Heart left ventricle (tissue), 16 donors: Measurements from ENCODE around the gene UGT2B11. TPM values are rescaled to one million over a fixed set of nuclear protein-coding genes. Genes with fewer than 3 reads are reported as not detected.
"Not testable (repeated sequence)": the region's sequence is repeated elsewhere in the genome, so short reads cannot be mapped to it uniquely, and the experiment has no call there.

Experiments
- ATAC-seq, 4 donors: fragments of 200-7000 bp; cut with Tn5 transposase; one replicate each; pipeline ENCODE4 v1.9.1; 2020 to 2022; ENCODE audit warnings: moderate library complexity in 4 of 4, mild to moderate bottlenecking in 3 of 4, moderate number of reproducible peaks in 1 of 4
- DNase-seq, 5 donors: peaks; one replicate each; pipeline ENCODE4 v3.0.0-alpha.2; 2020
- H3K27ac ChIP-seq, 12 donors: fragments of 200-600 bp; sonication (generic) in 4 of 12; one replicate each; pipeline versions ENCODE4 v1.5.0 to v1.8.0; 2016 to 2022; ENCODE audit warnings: mild to moderate bottlenecking in 2 of 12
- H3K27me3 ChIP-seq, 9 donors: fragments of 200-600 bp; sonication (generic) in 2 of 9; one replicate each; pipeline versions ENCODE4 v1.5.1 to v1.8.0; 2016 to 2022; ENCODE audit warnings: mild to moderate bottlenecking in 3 of 9
- H3K36me3 ChIP-seq, 9 donors: fragments of 200-600 bp; sonication (generic) in 2 of 9; one replicate each; pipeline versions ENCODE4 v1.5.0 to v1.8.0; 2018 to 2022; ENCODE audit warnings: mild to moderate bottlenecking in 2 of 9
- H3K4me1 ChIP-seq, 12 donors: fragments of 200-600 bp; sonication (generic) in 4 of 12; one replicate each; pipeline versions ENCODE4 v1.5.0 to v1.8.0; 2016 to 2022; ENCODE audit warnings: mild to moderate bottlenecking in 3 of 12
- H3K4me3 ChIP-seq, 12 donors: fragments of 200-600 bp; sonication (generic) in 4 of 12; one replicate each; pipeline versions ENCODE4 v1.5.0 to v1.8.0; 2017 to 2022; ENCODE audit warnings: mild to moderate bottlenecking in 9 of 12, moderate library complexity in 4 of 12
- H3K9me3 ChIP-seq, 12 donors: fragments of 200-600 bp; sonication (generic) in 4 of 12; one replicate each; pipeline versions ENCODE4 v1.5.0 to v1.8.0; 2016 to 2022; ENCODE audit warnings: mild to moderate bottlenecking in 1 of 12
- CTCF ChIP-seq, 12 donors: fragments of 200-600 bp; sonication (generic) in 4 of 12; IDR thresholded peaks; one replicate each; pipeline versions ENCODE4 v1.5.0 to v1.8.0; 2018 to 2022; ENCODE audit warnings: antibody characterized with exemption in 12 of 12, mild to moderate bottlenecking in 5 of 12
- POLR2A ChIP-seq, 2 donors: fragments of 450-650 bp; IDR thresholded peaks; one replicate each; pipeline ENCODE4 v1.6.1; 2017; ENCODE audit warnings: antibody characterized with exemption in 2 of 2, mild to moderate bottlenecking in 2 of 2, moderate library complexity in 2 of 2
- WGBS, 4 donors: extraction: QIAGEN DNeasy Blood & Tissue Kit in 2 of 4; methylation state at CpG; one replicate each; pipeline versions ENCODE4 v1.1.5 to v1.1.7; 2013 to 2018; 5-methylcytosine and 5-hydroxymethylcytosine counted together
- intact Hi-C, 10 donors: fragments of 100-400 bp; cut with DNase I; formaldehyde crosslinking; loops; one replicate each; pipeline versions ENCODE4 v1.11.1 to v1.14.2; 2022
- polyA plus RNA-seq, 2 donors: library from polyadenylated mRNA; stranded (reverse); fragments of 200-250 nt; gene quantifications; one replicate each; pipeline ENCODE4 v1.2.3, GENCODE V29; 2013
- total RNA-seq, 9 donors: library from RNA; depleted of rRNA in 2 of 9; stranded (reverse); fragments of >200 nt in 2 of 9; fragmentation: NEBNext Ultra II Directional in 3 of 9; extraction: Animal tissue kit (Norgen Biotek cat#: 25700) in 3 of 9; gene quantifications; one replicate each; pipeline versions ENCODE4 v1.1.0 to v1.2.4, GENCODE V29; 2016 to 2023
- donor health status: ischemic (EF 13 %, LVEDD 7.1; RV severe dilation, severe dysfunction).
- donor health status: healthy with polysubstance abuse.
- donor health status: DM: no; HTN: yes; CAD: no.
- donor health status: DM: no; HTN: no; CAD: no.
- donor health status: ischemic (EF 25% LVEDD 6.9; RV normal size, moderate dysfunction).
- donor health status: ischemic (EF 25% LVEDD 5.7; RV mildly dilated, moderate dysfunction).
- donor health status: healthy.
- donor health status: DM: yes; HTN: yes; CAD: no.
- donor health status: ischemic (EF 35%, LVEDD 5.7; RV mildly dilated, moderate dysfunction).
- donor health status: nonischemic (EF 11% LVEDD 7.7; RV severe dilation, severe dysfunction).
- donor health status: DM: yes; HTN: yes; CAD: no.
- donor health status: PGD.
- donor health status: ischemic (EF 29% LVEDD 5.4; RV normal size, mild dysfunction).
- donor health status: nonischemic (EF 23%, LVEDD 6.1; RV moderate dilation, normal function).

UGT2B11 gene
- total and polyA plus RNA-seq, 11 donors: not detected

- no peaks in the 10 kb centered on the region for H3K4me1 ChIP-seq
- 47 to 59% (median 55%) methylated on average over 6 of the region's 6 CpGs for WGBS, 4 donors
- H3K9me3 ChIP-seq: peaks cover 0 to 12% (median 0%) of the 10 kb centered on the region in 12 donors
- DNase-seq: no peak
- TF ChIP-seq CTCF (IDR thresholded peaks at IDR 0.05) (no peak), POLR2A (IDR thresholded peaks at IDR 0.05) (no peak)
- no peaks in the 10 kb centered on the region for H3K36me3 ChIP-seq
- no peak overlapping the region for H3K27ac ChIP-seq
- intact Hi-C loops: loop anchor here in 2 of 10 donors (5.0 kb wide), 2 partner anchors 68 to 73 kb away; no protein-coding TSS in a partner anchor
- no peaks in the 10 kb centered on the region for H3K27me3 ChIP-seq
- ATAC-seq: no peak
- H3K4me3 ChIP-seq: no peak overlapping the region
These were observed 25.1 kb upstream of the UGT2B11 start for GRCh38 chr4:69239557-69240168.

- Histone ChIP-seq H3K27ac (no peak overlapping the region), H3K4me1 (no peaks in the 10 kb centered on the region), H3K4me3 (no peak overlapping the region), H3K27me3 (no peaks in the 10 kb centered on the region), H3K9me3 (peaks cover 0 to 12% (median 0%) of the 10 kb centered on the region in 12 donors), H3K36me3 (no peaks in the 10 kb centered on the region)
- no peak for TF ChIP-seq POLR2A (IDR thresholded peaks at IDR 0.05)
- TF ChIP-seq CTCF (IDR thresholded peaks at IDR 0.05): no peak
- intact Hi-C loops: no loop called here
- WGBS, 4 donors: 81 to 88% (median 84%) methylated on average over 2 of the region's 2 CpGs
- no peak for ATAC-seq
- no peak for DNase-seq
These were observed 24.5 kb upstream of the UGT2B11 start for GRCh38 chr4:69239092-69239491.

DNA sequence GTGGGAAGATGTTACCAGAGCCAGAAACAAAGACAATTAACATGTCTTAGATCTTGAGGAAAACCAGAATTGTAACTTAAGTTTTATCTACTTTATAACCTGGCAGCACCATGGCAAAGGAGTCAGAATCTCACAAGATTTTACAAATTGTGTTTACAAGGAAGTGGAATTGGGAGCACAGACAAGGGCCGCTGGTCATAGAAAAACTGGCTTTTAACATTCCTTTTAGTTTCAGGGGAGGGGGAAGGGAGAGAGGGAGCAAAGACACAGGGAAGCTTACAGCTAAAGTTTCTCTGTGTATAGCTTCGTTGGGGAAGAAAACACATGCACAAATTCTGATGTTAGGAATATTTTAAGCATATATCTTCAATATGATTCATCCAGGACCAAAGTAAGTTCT is 10.3 kb upstream of the UGT2B11 start:
- Histone ChIP-seq H3K27ac (no peak overlapping the region), H3K4me1 (no peaks in the 10 kb centered on the region), H3K36me3 (no peaks in the 10 kb centered on the region), H3K27me3 (no peaks in the 10 kb centered on the region), H3K9me3 (no peaks in the 10 kb centered on the region), H3K4me3 (no peak overlapping the region)
- TF ChIP-seq CTCF (IDR thresholded peaks at IDR 0.05) (no peak), POLR2A (IDR thresholded peaks at IDR 0.05) (no peak)
- DNase-seq (no peak), ATAC-seq (no peak)
- intact Hi-C loops: loop anchor here in 2 of 10 donors (5.0 kb wide), 1 partner anchor 47 kb away; no protein-coding TSS in a partner anchor
- WGBS, 4 donors: 20 to 35% (median 29%) methylated on average over 2 of the region's 2 CpGs

- WGBS, 4 donors: 88 to 94% (median 91%) methylated on average over 6 of the region's 6 CpGs
- not testable (repeated sequence) for ATAC-seq, H3K4me3 ChIP-seq, H3K9me3 ChIP-seq, H3K27ac ChIP-seq, H3K36me3 ChIP-seq, H3K4me1 ChIP-seq, DNase-seq, H3K27me3 ChIP-seq
- intact Hi-C loops: loop anchor here in 2 of 10 donors (5.0 kb wide), 1 partner anchor 49 kb away; no protein-coding TSS in a partner anchor
These were observed 8.7 kb upstream of the UGT2B11 start for GRCh38 chr4:69223277-69223676.

- H3K9me3 ChIP-seq, DNase-seq, H3K4me1 ChIP-seq, H3K27ac ChIP-seq, H3K27me3 ChIP-seq, H3K36me3 ChIP-seq, ATAC-seq, intact Hi-C loops, H3K4me3 ChIP-seq: not testable (repeated sequence)
- 63 to 91% (median 78%) methylated on average over 2 of the region's 2 CpGs for WGBS, 4 donors
These were observed 3.9 kb upstream of the UGT2B11 start for GRCh38 chr4:69218491-69218890.
